ENCODE measurements around the gene RNF181. TPM values are rescaled to one million over a fixed set of nuclear protein-coding genes. Genes with fewer than 3 reads are reported as not detected.

RNF181 gene
- total and polyA plus RNA-seq, 2 of the 13 experiments (the other 11 are each of a cell fraction or from before 2014, with no cell fraction given): 224 to 578 TPM

GRCh38 chr2:85595301-85596025 lies at the start of gene RNF181 (continued):
- TF ChIP-seq SRSF9 (IDR thresholded peaks at IDR 0.05; ENCODE audit: borderline replicate concordance, insufficient read depth, low read depth, low read length, poor library complexity, severe bottlenecking) (no peak), DBP (CRISPR knock-in tag; IDR thresholded peaks at IDR 0.05; ENCODE audit: not compliant biosample characterization) (peak; percentile 40), ARID2 (CRISPR knock-in tag; IDR thresholded peaks at IDR 0.05; ENCODE audit: borderline replicate concordance) (no peak), HOXA7 (CRISPR knock-in tag; IDR thresholded peaks at IDR 0.05) (no peak), DMAP1 (CRISPR knock-in tag; IDR thresholded peaks at IDR 0.05) (peak; percentile 40), POGZ (CRISPR knock-in tag; IDR thresholded peaks at IDR 0.05) (peak; percentile 65; the same call in 1 of the 2 replicates), CREBL2 (CRISPR knock-in tag; IDR thresholded peaks at IDR 0.05; ENCODE audit: borderline replicate concordance) (no peak; the same call in 1 of the 2 replicates), ZNF780A (CRISPR knock-in tag; IDR thresholded peaks at IDR 0.05) (peak; percentile 76), EP300 (IDR thresholded peaks at IDR 0.05; ENCODE audit: low read depth in 2 of 2, low read length in 2 of 2) (no peak), EP300 (CRISPR knock-in tag; IDR thresholded peaks at IDR 0.05; ENCODE audit: borderline replicate concordance) (no peak), CCAR2 (optimal IDR thresholded peaks at IDR 0.05; ENCODE audit: low read depth, low read length) (no peak), NRL (CRISPR knock-in tag; IDR thresholded peaks at IDR 0.05; ENCODE audit: borderline replicate concordance) (peak; percentile 95), ARNT2 (CRISPR knock-in tag; IDR thresholded peaks at IDR 0.05; ENCODE audit: low read depth) (peak; percentile 57; the same call in 1 of the 2 replicates)
- TF ChIP-seq, protein P1, sequence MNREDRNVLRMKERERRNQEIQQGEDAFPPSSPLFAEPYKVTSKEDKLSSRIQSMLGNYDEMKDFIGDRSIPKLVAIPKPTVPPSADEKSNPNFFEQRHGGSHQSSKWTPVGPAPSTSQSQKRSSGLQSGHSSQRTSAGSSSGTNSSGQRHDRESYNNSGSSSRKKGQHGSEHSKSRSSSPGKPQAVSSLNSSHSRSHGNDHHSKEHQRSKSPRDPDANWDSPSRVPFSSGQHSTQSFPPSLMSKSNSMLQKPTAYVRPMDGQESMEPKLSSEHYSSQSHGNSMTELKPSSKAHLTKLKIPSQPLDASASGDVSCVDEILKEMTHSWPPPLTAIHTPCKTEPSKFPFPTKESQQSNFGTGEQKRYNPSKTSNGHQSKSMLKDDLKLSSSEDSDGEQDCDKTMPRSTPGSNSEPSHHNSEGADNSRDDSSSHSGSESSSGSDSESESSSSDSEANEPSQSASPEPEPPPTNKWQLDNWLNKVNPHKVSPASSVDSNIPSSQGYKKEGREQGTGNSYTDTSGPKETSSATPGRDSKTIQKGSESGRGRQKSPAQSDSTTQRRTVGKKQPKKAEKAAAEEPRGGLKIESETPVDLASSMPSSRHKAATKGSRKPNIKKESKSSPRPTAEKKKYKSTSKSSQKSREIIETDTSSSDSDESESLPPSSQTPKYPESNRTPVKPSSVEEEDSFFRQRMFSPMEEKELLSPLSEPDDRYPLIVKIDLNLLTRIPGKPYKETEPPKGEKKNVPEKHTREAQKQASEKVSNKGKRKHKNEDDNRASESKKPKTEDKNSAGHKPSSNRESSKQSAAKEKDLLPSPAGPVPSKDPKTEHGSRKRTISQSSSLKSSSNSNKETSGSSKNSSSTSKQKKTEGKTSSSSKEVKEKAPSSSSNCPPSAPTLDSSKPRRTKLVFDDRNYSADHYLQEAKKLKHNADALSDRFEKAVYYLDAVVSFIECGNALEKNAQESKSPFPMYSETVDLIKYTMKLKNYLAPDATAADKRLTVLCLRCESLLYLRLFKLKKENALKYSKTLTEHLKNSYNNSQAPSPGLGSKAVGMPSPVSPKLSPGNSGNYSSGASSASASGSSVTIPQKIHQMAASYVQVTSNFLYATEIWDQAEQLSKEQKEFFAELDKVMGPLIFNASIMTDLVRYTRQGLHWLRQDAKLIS (CRISPR knock-in tag; IDR thresholded peaks at IDR 0.05): no peak
- TF ChIP-seq, protein P2, sequence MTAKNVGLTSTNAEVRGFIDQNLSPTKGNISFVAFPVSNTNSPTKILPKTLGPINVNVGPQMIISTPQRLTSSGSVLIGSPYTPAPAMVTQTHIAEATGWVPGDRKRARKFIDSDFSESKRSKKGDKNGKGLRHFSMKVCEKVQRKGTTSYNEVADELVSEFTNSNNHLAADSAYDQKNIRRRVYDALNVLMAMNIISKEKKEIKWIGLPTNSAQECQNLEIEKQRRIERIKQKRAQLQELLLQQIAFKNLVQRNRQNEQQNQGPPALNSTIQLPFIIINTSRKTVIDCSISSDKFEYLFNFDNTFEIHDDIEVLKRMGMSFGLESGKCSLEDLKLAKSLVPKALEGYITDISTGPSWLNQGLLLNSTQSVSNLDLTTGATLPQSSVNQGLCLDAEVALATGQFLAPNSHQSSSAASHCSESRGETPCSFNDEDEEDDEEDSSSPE (CRISPR knock-in tag; IDR thresholded peaks at IDR 0.05): peak; percentile 59
- TF ChIP-seq, protein P3, sequence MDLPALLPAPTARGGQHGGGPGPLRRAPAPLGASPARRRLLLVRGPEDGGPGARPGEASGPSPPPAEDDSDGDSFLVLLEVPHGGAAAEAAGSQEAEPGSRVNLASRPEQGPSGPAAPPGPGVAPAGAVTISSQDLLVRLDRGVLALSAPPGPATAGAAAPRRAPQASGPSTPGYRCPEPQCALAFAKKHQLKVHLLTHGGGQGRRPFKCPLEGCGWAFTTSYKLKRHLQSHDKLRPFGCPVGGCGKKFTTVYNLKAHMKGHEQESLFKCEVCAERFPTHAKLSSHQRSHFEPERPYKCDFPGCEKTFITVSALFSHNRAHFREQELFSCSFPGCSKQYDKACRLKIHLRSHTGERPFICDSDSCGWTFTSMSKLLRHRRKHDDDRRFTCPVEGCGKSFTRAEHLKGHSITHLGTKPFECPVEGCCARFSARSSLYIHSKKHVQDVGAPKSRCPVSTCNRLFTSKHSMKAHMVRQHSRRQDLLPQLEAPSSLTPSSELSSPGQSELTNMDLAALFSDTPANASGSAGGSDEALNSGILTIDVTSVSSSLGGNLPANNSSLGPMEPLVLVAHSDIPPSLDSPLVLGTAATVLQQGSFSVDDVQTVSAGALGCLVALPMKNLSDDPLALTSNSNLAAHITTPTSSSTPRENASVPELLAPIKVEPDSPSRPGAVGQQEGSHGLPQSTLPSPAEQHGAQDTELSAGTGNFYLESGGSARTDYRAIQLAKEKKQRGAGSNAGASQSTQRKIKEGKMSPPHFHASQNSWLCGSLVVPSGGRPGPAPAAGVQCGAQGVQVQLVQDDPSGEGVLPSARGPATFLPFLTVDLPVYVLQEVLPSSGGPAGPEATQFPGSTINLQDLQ (CRISPR knock-in tag; IDR thresholded peaks at IDR 0.05): peak; percentile 90; the same call in 1 of the 2 replicates
- TF ChIP-seq, protein P4, sequence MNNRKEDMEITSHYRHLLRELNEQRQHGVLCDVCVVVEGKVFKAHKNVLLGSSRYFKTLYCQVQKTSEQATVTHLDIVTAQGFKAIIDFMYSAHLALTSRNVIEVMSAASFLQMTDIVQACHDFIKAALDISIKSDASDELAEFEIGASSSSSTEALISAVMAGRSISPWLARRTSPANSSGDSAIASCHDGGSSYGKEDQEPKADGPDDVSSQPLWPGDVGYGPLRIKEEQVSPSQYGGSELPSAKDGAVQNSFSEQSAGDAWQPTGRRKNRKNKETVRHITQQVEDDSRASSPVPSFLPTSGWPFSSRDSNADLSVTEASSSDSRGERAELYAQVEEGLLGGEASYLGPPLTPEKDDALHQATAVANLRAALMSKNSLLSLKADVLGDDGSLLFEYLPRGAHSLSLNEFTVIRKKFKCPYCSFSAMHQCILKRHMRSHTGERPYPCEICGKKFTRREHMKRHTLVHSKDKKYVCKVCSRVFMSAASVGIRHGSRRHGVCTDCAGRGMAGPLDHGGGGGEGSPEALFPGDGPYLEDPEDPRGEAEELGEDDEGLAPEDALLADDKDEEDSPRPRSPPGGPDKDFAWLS (CRISPR knock-in tag; IDR thresholded peaks at IDR 0.05; ENCODE audit: borderline replicate concordance): no peak
